GM12872 (cell line): ENCODE measurements around the gene SLC66A3.

ENCODE experiments used
- CTCF ChIP-seq: IDR thresholded peaks from 3 replicates; pipeline ENCODE4 v1.5.1; 2011; ENCODE audit warnings: low read depth, mild to moderate bottlenecking, low read length, moderate library complexity; ENCODE audit not compliant: insufficient read depth

Gene SLC66A3

GRCh38 chr2:11220445-11220844 lies 65.2 kb downstream of the SLC66A3 start:
- no peak for TF ChIP-seq CTCF

DNA sequence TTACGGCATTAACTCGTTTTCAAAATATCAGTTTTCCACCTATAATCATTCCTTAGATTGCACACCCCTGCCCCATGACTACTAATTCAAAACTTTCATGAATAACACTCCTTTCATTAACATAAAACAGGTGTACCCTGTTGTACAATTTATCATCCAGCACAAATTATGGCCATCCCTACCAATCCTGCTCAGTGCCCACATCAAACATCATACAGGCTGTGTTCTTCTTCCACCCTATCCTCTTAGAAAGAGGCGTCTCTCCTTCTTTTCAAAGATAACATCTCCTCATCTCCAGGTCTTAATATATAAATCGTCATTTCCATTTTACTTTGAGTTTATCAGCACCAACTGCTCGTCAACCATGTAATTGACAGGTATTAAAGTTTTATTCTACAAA lies 67.6 kb downstream of the SLC66A3 start:
- no peak for TF ChIP-seq CTCF

DNA sequence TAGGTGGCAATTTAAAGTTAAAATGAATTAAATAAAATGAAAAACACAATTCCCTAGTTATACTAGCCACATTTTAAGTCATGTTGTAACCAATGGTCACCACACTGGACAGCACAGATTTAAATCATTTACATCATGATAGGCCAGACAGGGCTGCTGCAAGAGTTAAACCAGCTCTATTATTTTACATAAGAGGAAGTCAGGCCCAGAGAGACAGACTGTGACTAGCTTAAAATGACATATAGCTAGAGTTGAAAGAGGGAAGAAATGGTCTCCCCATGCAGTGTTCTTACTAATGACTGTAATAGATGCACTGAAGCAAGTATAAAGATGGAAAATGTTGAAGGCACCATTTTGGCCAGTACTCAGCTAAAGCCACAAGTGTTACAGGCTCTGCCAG lies 69.6 kb downstream of the SLC66A3 start:
- no peak for TF ChIP-seq CTCF

GRCh38 chr2:11227595-11227994 lies 72.3 kb downstream of the SLC66A3 start:
- TF ChIP-seq CTCF = no peak
